NCI-H446 (cell line): Measurements from ENCODE around the gene CD300C.
"Not testable (repeated sequence)": the region's sequence is repeated elsewhere in the genome, so short reads cannot be mapped to it uniquely, and the experiment has no call there.

Experiments
- DNase-seq, 2 experiments: peaks; one replicate each; lab custom pipeline; 2025; lab: John Stamatoyannopoulos, UW

CD300C gene

DNA sequence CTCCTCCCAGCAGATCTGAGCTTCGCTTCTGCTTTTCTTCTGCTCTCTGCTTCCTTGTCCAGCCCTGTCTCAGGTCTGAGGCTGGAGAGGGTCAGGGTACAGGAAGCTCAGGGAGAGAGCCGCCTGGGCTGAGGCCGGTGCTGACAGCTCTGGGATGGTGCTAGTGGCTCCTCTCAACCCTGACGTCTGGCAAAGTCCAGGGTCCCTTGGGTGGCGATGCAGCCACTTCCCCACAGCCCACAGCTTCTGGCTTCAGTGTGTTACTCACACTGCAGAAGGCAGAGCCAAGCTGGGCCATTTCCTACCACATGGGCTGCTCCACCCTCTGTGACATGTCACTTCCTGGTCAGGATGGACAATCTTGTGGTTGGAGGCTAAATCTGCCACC is at the start of gene CD300C:
CD300C (minus strand) TSS at position 273 of the 388 bp plus-strand sequence. CDS start 333 bp downstream, outside the sequence.
- no peak for DNase-seq

DNA sequence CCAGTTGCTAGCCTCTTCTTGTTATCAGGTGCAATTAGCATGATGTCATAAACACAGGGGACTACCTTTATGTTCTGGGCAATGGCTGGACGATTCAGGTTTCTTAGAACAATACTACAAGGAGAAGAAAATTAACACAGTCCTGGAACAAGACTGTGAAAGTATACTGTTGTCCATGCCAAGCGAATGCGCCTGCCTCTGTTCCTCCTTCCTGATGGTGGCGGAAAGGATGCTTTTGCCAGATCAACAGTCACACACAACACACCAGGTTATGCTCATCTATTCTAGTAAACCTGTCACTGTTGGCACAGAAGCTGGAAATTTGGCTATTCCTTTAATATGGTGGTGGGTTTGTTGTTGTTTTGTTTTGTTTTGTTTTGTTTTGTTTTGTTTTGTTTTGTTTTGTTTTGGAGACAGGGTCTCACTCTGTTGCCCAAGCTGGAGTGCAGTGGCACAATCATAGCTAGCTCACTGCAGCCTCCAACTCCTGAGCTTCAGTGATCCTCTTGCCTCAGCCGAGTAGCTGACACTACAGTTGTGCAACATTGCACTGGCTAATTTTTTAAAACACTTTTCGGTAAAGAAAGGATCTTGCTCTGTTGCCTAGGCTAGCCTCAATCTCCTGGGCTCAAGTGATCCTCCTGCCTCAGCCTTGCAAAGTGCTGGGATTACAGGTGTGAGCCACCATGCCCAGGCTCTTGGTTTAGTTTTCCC is 49.3 kb upstream of the CD300C start:
- DNase-seq: no peak

- no peak for DNase-seq
Observed at GRCh38 chr17:74592087-74592990, 46.4 kb upstream of the CD300C start, which contains the start of gene CD300LD. Gene CD300LD, minus strand, starts transcription at chr17:74592283. Its CDS starts 81 bp downstream, at chr17:74592202.

DNA sequence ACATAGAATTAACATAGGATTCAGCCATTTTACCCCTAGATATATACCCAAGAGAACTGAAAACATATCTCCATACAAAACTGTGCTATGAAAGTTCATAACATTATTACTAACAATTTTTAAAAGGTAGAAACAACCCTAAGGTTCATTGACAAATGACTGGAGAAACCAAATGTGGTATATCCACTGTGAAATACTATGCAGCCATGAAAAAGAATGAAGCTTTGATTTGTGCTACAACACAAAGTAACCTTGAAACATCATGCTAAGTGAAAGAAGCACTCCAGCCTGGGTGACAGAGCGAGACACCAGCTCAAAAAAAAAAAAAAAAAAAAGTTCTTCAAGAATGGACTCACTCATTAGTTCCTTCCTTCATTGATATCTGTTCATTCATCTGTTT is 45.6 kb upstream of the CD300C start:
- DNase-seq: no peak

DNA sequence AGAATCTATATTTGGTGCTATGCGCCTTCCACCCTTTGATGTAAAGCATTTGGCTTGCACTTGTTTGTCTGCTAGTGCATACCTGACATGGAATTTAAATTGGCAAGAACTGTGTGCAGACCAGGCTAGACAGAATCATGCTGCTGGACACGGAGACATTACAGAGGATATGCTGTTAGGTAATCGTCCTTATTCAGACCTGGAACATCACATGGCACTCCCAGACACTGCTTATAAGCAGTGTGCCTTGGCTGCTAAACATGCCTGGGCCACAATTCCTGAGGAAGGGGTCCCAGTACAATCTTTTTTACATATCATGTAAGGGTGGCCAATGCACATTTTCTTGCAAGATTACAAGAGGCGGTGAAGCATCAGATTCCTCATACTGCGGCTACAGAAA is 39.8 kb upstream of the CD300C start:
- no peak for DNase-seq

DNA sequence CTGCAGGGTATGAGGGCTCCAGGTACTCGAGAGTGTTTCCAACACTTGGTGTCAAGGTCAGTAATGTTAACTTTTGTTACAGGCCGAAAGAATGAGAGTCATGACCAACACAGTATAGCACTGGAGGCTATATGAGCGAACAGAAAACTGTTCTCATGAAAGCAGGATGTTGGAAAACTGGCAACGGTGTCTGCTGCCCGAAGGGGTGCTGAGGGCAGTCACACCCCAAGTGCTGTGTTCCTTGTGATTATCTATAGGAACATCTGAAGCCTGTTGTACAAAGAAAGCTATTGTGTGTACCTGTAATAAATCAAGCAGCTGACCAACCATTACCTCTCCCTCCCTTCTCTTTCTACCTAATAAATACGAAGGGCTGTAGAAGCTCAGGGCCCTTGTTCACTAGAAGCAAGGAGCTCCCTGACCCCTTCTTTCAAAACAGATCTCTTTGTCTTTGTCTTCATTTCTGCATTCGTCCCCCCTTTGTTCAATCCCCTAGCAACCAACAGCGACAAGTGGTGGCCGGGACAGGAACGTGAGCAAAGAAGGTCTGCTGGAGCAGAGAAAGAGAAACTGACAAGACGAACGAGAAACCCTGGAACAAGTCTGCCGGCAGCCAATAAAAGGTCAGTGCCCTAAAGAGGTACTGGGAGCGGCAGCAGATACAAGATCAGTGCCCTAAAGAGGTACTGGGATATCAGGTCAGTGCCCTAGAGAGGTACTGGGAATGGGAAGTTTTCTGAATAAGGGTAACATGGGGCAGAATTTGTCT is 38.6 kb upstream of the CD300C start:
- no peak for DNase-seq

GRCh38 chr17:74582633-74583032 is 36.7 kb upstream of the CD300C start:
- DNase-seq: no peak

- DNase-seq: no peak
Observed at GRCh38 chr17:74579900-74580299, 34.0 kb upstream of the CD300C start.

DNA sequence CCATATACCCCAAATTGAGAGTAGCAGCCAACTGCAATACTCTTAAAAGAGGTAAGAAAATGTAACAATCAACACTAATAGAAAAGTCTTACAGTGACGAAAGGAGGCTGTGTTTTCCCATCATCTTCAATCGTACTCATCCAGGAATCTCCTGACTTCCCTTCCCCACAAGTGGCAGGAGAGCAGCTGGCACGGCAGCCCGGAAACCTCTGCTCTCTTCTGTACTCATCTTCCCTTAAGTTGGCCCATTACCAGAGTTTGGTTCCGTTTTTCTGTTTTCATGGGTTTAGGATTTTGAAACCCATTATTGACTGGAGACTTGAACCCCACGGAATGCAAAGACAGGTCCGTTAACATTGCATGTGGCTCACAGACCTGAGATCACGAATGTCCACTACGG is 33.1 kb upstream of the CD300C start:
- DNase-seq: no peak

- no peak for DNase-seq
Observed at GRCh38 chr17:74574489-74575142, 28.7 kb upstream of the CD300C start.

GRCh38 chr17:74573635-74574034 is 27.7 kb upstream of the CD300C start:
- DNase-seq: not testable (repeated sequence)

DNA sequence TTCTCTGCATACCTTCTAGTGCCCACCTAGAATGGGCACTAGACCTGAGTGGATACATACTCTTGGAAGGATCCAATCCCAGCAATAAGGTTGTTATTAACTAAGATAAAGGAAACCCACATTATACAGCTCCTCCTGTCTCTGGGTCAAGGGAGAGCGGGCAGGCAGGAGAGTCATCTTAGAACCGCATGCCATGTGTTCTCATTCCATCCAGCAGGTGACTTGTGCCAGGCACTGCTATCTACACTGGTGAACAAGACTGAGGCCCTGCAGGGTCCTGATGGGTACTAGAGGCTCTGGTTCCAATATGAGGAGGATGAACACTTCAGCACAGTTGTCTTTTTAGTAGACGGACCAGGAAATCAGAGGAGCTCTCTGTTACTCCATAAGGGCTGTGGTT is 27.3 kb upstream of the CD300C start:
- no peak for DNase-seq

DNA sequence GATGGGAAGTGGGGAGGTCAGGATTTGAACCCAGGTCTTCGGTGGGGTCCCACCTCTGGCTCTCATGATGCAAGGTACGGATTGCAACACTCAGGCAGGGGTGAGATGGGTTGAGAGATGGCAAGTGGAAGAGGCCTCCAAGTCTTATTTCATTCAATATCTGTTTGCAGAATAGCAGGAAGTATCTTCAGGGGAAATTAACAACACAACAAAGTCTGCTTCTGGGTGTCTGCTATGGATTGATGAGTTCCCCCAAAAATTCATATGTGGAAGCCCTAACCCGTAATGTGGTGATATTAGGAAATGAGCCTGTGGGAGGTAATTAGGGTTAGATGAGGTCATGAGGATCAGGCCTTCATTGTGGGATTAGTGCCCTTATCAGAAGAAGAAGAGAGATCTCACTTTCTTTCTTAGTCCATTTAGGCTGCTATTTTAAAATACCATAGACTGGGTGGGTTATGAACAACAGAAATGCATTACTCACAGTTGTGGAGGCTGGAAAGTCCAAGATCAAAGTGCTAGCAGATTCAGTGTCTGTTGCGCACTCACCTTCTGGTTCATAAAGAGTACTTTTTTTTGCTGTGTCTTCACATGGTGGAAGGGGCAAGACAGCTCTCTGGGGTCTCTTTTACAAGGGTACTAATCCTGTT is 25.8 kb upstream of the CD300C start:
- no peak for DNase-seq

DNA sequence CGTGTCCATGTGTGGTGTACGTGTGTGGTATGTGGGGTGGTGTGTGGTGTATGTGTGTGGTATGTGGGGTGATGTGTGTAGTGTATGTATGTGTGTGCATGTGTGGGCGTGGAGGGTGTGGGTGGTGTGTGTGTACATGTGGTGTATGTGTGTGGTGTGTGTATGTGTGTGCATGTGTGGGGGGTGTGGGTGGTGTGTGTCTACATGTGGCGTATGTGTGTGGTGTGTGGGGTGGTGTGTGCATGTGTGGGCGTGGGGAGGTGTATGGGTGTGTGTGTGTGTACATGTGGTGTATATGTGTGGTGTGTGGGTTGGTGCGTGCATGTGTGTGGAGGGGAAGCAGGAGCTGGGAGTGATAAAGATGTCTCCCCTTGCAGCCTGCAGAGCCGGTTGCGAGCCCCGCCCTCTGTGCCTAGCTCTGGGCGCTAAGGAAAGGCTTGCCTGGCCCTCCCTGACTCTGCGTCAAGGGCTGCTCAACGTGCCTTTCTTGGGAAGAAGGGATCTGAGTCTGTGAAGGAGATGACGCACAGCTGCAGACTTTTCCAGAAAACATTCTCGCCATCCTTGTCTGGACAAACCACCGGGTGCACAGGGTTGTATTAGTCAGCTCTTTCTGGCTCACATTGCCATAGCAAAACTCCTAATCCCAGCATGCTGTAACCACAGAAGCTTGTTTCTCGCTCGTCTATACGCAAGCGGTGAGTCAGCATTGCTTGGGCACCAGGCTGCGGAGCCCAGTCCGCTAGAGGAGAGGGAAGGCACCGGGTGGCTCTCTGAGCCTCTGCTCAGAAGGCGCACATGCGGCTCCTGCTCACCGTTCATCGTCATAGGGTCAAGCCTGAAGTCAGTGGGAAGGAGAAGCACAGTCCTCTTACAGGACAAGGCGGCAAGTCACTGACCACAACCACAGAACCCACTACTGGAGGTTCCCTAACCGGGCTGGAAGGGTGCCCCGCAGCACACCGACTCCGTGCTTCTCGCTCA is 23.4 kb upstream of the CD300C start:
- DNase-seq: no peak

DNA sequence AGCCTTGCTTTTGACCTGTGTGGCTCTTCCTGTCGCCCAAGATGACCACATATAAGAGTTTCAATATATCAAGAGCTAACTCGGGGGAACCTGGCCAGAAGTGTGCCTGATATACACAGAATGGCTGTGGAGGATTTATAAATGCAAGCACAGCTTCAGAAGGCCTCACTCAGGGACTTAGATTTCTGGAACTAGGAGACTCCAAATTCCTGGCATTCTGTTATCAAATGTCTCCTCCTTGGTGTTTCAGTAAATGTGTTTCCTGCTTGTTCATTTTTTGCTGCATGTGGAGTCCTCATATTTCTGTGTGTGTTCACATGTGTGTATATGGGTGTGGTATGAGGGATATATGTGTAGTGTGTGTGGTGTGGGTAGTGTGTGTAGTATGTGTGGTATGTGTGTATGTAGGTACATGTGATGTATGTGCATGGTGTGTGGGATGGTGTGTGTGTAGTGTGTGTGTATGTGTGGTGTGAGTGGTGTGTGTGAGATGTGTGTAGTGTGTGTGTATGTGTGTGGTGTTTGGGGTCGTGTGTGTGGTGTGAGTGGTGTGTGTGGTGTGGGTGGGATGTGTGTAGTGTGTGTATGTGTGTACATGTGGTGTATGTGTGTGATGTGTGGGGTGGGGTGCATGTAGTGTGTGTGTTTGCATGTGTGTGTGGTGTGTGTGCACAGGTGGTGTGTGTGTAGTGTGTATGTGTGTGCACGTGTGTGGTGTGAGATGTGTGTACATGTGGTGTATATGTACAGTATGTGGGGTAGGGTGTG is 22.4 kb upstream of the CD300C start:
- no peak for DNase-seq

GRCh38 chr17:74567397-74567796 is 21.5 kb upstream of the CD300C start, which contains the start of gene CD300H:
Gene CD300H, minus strand, starts transcription at chr17:74567509.
- DNase-seq: no peak

DNA sequence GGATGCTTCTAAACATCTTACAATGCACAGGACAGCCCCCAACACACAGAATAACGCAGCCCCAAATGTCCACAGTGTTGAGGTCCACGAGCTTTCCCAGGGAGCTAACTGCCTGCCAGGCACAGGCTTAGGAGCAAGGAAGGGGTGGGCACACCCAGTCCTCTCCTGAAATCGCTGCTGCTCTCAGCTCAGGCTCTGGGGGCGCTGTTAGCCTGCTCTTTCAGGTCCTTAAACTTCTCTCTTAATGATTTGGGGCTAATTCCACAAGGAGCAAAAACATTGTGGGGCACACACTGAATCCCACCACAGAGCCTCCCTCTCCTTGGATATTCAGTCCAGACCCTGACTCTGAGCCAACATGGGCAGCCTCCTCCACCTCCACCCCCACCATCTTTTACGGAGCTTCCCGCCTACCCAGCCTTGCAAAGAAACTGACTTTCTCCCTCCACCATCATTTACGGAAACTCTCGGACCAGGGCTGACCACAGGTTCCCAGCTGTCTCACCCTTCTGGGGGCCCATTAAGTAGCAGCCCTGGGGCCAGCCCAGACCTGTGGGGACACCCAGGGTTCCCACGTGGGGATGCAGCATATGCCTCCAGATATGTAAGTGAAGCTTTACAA is 20.3 kb upstream of the CD300C start:
- peak in 1 of 2 experiments; percentile 47 for DNase-seq

DNA sequence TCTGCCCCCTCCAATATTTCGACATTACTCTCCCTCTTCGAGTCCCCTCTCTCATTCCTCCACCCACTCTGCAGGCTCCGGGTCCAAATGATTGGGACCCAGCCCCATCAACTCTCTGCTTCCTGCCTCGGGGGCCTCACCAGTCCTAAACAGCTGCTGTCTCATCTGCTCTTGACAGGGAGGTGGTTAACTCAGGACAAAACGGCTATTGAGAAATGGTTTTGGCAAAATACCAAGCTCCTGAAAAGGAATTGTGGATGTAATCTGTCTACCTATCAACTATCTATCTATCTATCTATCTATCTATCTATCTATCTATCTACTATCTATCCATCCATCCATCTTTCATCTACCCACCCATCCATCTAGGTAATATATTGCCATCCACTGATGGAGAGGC is 19.2 kb upstream of the CD300C start:
- DNase-seq: no peak

DNA sequence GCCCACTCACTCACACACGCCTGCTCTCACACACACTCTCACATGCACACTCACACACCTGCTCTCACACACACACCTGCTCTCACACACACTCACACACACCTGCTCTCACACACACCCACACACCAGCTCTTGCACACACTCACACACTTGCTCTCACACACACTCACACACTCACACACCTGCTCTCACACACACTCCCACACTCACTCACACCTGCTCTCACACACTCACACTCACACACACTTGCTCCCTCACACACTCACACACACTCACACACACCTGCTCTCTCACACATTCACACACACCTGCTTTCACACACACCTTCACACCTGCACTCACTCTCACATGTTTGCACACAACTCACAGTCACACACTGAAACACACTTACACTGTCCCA is 17.4 kb upstream of the CD300C start:
- DNase-seq: no peak
